ENCODE results near the gene AIPL1.

GRCh38 chr17:6483507-6483906 lies 48.6 kb upstream of the AIPL1 start:
- TF ChIP-seq YY1 (IDR thresholded peaks at IDR 0.05; ENCODE audit: insufficient read depth, insufficient read length) (no peak), SUZ12 (IDR thresholded peaks at IDR 0.05; ENCODE audit: extremely low read depth, insufficient read depth, insufficient read length) (no peak), ZNF274 (IDR thresholded peaks at IDR 0.05; ENCODE audit: low read depth, low read length) (no peak)
